ENCODE measurements around the gene UBE2E2. TPM values are rescaled to one million over a fixed set of nuclear protein-coding genes. Genes with fewer than 3 reads are reported as not detected.

The UBE2E2 gene
- total and polyA plus RNA-seq, 2 of the 13 experiments (the other 11 are each of a cell fraction or from before 2014, with no cell fraction given): 0.77 to 1.5 TPM

GRCh38 chr3:23626442-23626841 lies 423.3 kb downstream of the UBE2E2 start:
- Histone ChIP-seq H3K9ac (ENCODE audit: insufficient read depth, low read depth, low read length) (no peak overlapping the region), H3K79me2 (ENCODE audit: insufficient read depth, low read length) (no peaks in the 10 kb centered on the region), H4K20me1 (ENCODE audit: insufficient read depth, low read length) (no peaks in the 10 kb centered on the region), H2AFZ (ENCODE audit: low read length) (no peak overlapping the region), H3K4me2 (ENCODE audit: low read depth, low read length) (no peak overlapping the region), H3K4me1 (ENCODE audit: insufficient read depth, low read length) (no peaks in the 10 kb centered on the region), H3K27me3 (ENCODE audit: control insufficient read depth in 1 of 2, insufficient read depth in 2 of 2, low read length in 2 of 2) (no peaks in the 10 kb centered on the region), H3K4me3 (replicated peaks in 1 of 3; ENCODE audit: insufficient read depth in 1 of 3, low read depth in 2 of 3, low read length in 3 of 3) (no peak overlapping the region), H3K9me3 (ENCODE audit: low read length) (no peaks in the 10 kb centered on the region), H3K36me3 (replicated peaks in 1 of 2; ENCODE audit: control insufficient read depth in 1 of 2, insufficient read depth in 2 of 2, low read length in 2 of 2) (no peaks in the 10 kb centered on the region), H3K27ac (ENCODE audit: extremely low read length, insufficient read depth, low read length) (no peak overlapping the region)
- no CpG with 5 or more reads among the region's 2 CpGs for WGBS (ENCODE audit: low lambda C conversion rate)
- POLR2A ChIA-PET: no interaction called here
- intact Hi-C loops (cut with micrococcal nuclease; ENCODE audit: unreplicated experiment) (no loop called here), in situ Hi-C loops (cut with HindIII; ENCODE audit: extremely low pct_ligation_motif_present, low pct_unique_long_range_greater_than_20kb) (no loop called here)
- no TSS peak for BruUV-seq (replicated peaks)
- no peak for FAIRE-seq
- no peak for DNase-seq (ENCODE audit: low spot score)
- CTCF ChIA-PET (ENCODE audit: low intra/inter-chr PET ratio, low total read pairs): no interaction called here
- no peak for ATAC-seq
- TF ChIP-seq, protein P1, sequence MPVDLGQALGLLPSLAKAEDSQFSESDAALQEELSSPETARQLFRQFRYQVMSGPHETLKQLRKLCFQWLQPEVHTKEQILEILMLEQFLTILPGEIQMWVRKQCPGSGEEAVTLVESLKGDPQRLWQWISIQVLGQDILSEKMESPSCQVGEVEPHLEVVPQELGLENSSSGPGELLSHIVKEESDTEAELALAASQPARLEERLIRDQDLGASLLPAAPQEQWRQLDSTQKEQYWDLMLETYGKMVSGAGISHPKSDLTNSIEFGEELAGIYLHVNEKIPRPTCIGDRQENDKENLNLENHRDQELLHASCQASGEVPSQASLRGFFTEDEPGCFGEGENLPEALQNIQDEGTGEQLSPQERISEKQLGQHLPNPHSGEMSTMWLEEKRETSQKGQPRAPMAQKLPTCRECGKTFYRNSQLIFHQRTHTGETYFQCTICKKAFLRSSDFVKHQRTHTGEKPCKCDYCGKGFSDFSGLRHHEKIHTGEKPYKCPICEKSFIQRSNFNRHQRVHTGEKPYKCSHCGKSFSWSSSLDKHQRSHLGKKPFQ (CRISPR knock-in tag; IDR thresholded peaks at IDR 0.05; ENCODE audit: insufficient replicate concordance): no peak
- TF ChIP-seq, protein P2, sequence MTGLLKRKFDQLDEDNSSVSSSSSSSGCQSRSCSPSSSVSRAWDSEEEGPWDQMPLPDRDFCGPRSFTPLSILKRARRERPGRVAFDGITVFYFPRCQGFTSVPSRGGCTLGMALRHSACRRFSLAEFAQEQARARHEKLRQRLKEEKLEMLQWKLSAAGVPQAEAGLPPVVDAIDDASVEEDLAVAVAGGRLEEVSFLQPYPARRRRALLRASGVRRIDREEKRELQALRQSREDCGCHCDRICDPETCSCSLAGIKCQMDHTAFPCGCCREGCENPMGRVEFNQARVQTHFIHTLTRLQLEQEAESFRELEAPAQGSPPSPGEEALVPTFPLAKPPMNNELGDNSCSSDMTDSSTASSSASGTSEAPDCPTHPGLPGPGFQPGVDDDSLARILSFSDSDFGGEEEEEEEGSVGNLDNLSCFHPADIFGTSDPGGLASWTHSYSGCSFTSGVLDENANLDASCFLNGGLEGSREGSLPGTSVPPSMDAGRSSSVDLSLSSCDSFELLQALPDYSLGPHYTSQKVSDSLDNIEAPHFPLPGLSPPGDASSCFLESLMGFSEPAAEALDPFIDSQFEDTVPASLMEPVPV (CRISPR knock-in tag; IDR thresholded peaks at IDR 0.05): no peak
- TF ChIP-seq LCORL (IDR thresholded peaks at IDR 0.05) (no peak), LCORL (CRISPR knock-in tag; IDR thresholded peaks at IDR 0.05) (no peak), GATAD1 (CRISPR knock-in tag; IDR thresholded peaks at IDR 0.05) (no peak), ZNF230 (CRISPR knock-in tag; IDR thresholded peaks at IDR 0.05) (no peak), HCFC1 (IDR thresholded peaks at IDR 0.05; ENCODE audit: low read depth, low read length) (no peak), MAZ (IDR thresholded peaks at IDR 0.05; ENCODE audit: borderline replicate concordance, low read depth, low read length) (no peak), MAZ (CRISPR knock-in tag; IDR thresholded peaks at IDR 0.05; ENCODE audit: low read depth) (no peak), ZBTB3 (CRISPR knock-in tag; IDR thresholded peaks at IDR 0.05; ENCODE audit: borderline replicate concordance, low read depth) (no peak), PHF20 (CRISPR knock-in tag; IDR thresholded peaks at IDR 0.05) (no peak), KAT2B (IDR thresholded peaks at IDR 0.05; ENCODE audit: borderline replicate concordance, low read depth, low read length) (no peak), FLYWCH1 (CRISPR knock-in tag; IDR thresholded peaks at IDR 0.05) (no peak), ZNF124 (CRISPR knock-in tag; IDR thresholded peaks at IDR 0.05) (no peak), ZNF782 (CRISPR knock-in tag; IDR thresholded peaks at IDR 0.05; ENCODE audit: borderline replicate concordance) (no peak), KDM5A (IDR thresholded peaks at IDR 0.05; ENCODE audit: borderline replicate concordance, low read length) (no peak)
- TF ChIP-seq, protein P3, sequence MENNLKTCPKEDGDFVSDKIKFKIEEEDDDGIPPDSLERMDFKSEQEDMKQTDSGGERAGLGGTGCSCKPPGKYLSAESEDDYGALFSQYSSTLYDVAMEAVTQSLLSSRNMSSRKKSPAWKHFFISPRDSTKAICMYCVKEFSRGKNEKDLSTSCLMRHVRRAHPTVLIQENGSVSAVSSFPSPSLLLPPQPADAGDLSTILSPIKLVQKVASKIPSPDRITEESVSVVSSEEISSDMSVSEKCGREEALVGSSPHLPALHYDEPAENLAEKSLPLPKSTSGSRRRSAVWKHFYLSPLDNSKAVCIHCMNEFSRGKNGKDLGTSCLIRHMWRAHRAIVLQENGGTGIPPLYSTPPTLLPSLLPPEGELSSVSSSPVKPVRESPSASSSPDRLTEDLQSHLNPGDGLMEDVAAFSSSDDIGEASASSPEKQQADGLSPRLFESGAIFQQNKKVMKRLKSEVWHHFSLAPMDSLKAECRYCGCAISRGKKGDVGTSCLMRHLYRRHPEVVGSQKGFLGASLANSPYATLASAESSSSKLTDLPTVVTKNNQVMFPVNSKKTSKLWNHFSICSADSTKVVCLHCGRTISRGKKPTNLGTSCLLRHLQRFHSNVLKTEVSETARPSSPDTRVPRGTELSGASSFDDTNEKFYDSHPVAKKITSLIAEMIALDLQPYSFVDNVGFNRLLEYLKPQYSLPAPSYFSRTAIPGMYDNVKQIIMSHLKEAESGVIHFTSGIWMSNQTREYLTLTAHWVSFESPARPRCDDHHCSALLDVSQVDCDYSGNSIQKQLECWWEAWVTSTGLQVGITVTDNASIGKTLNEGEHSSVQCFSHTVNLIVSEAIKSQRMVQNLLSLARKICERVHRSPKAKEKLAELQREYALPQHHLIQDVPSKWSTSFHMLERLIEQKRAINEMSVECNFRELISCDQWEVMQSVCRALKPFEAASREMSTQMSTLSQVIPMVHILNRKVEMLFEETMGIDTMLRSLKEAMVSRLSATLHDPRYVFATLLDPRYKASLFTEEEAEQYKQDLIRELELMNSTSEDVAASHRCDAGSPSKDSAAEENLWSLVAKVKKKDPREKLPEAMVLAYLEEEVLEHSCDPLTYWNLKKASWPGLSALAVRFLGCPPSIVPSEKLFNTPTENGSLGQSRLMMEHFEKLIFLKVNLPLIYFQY (CRISPR knock-in tag; IDR thresholded peaks at IDR 0.05; ENCODE audit: borderline replicate concordance): no peak

All from HepG2 (cell line).